ENCODE data around the gene PPA1. TPM values are rescaled to one million over a fixed set of nuclear protein-coding genes. Genes with fewer than 3 reads are reported as not detected.

The PPA1 gene
- total RNA-seq, 2 donors from 2014 or later: 176 to 260 TPM

- Mint-ChIP-seq H3K4me3 (no peak overlapping the region), H3K27me3 (no peaks in the 10 kb centered on the region), H3K4me1 (no peaks in the 10 kb centered on the region), H3K36me3 (ENCODE audit: low read depth) (peaks cover 100% of the 10 kb centered on the region), H3K27ac (peak overlapping the region; percentile 54), H3K9me3 (no peaks in the 10 kb centered on the region)
- ATAC-seq (replicated peaks): no peak
Observed at GRCh38 chr10:70212277-70212676, 21.0 kb downstream of the PPA1 start.

DNA sequence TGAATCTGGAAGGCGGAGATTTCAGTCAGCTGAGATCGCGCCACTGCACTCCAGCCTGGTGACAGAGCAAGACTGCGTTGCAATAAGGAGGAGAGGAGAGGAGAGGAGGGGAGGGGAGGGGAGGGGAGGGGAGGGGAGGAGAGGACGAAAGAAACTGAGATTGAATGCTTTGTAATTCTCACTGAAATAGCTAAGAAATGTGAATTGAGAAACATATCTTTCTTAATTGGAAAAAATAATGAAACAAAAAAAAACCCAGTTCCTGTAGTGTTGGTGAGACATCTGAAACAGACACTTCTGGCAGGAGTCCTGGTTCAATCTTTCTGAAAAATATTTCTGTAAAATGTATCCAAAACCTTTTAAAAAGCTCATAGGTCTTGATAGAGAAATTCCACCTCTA, 26.5 kb downstream of the PPA1 start:
- H3K4me3 Mint-ChIP-seq: no peak overlapping the region

GRCh38 chr10:70201105-70201504, 32.1 kb downstream of the PPA1 start:
- ATAC-seq (replicated peaks): no peak
- Mint-ChIP-seq H3K27me3 (no peaks in the 10 kb centered on the region), H3K4me3 (no peak overlapping the region), H3K4me1 (peaks cover 6% of the 10 kb centered on the region), H3K27ac (no peak overlapping the region), H3K9me3 (no peaks in the 10 kb centered on the region), H3K36me3 (ENCODE audit: low read depth) (peaks cover 99% of the 10 kb centered on the region)

More for the DNA sequence above, 26.5 kb downstream of the PPA1 start:
- Mint-ChIP-seq H3K27ac (no peak overlapping the region), H3K27me3 (no peaks in the 10 kb centered on the region), H3K9me3 (no peaks in the 10 kb centered on the region), H3K4me1 (no peaks in the 10 kb centered on the region), H3K36me3 (ENCODE audit: low read depth) (peaks cover 99% of the 10 kb centered on the region)
- ATAC-seq (replicated peaks): no peak

- peaks cover 77% of the 10 kb centered on the region for H3K36me3 Mint-ChIP-seq (ENCODE audit: low read depth)
- H3K9me3 Mint-ChIP-seq: no peaks in the 10 kb centered on the region
- no peak for ATAC-seq (replicated peaks)
- H3K27me3 Mint-ChIP-seq: no peaks in the 10 kb centered on the region
- H3K4me1 Mint-ChIP-seq: peaks cover 6% of the 10 kb centered on the region
- no peak overlapping the region for H3K27ac Mint-ChIP-seq
- no peak overlapping the region for H3K4me3 Mint-ChIP-seq
Observed at GRCh38 chr10:70198696-70199466, 34.3 kb downstream of the PPA1 start.

GRCh38 chr10:70197235-70197945, 35.8 kb downstream of the PPA1 start:
- no peak overlapping the region for H3K27ac Mint-ChIP-seq

DNA sequence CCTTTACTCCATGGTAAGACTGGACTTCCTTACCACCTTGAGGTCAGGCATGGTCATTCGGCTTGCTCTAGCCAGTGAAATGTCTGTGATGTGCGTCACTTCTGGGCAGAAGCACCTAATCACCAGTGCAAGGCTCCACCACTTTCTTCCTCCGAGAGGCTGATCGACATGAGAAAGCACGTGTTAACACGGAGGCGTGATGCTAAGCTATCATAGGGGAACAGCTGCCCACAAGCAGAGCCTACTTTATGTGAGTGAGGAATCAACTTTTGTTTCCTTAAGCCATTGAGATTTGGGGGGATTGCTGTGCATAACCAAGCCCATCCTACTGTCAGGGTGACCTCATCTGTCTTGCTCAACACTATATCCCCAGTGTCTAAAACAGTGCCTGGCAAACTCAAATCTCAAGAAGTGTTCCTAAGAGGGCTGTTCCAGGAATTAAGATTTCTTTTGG, 39.8 kb downstream of the PPA1 start:
- Mint-ChIP-seq H3K36me3 (ENCODE audit: low read depth) (peaks cover 23% of the 10 kb centered on the region), H3K27ac (no peak overlapping the region), H3K4me1 (no peaks in the 10 kb centered on the region), H3K27me3 (no peaks in the 10 kb centered on the region), H3K4me3 (no peak overlapping the region), H3K9me3 (no peaks in the 10 kb centered on the region)
- ATAC-seq (replicated peaks): no peak

More at GRCh38 chr10:70197235-70197945, 35.8 kb downstream of the PPA1 start:
- Mint-ChIP-seq H3K4me1 (peaks cover 6% of the 10 kb centered on the region), H3K27me3 (no peaks in the 10 kb centered on the region), H3K9me3 (no peaks in the 10 kb centered on the region), H3K36me3 (ENCODE audit: low read depth) (peaks cover 62% of the 10 kb centered on the region), H3K4me3 (no peak overlapping the region)
- ATAC-seq (replicated peaks): no peak

DNA sequence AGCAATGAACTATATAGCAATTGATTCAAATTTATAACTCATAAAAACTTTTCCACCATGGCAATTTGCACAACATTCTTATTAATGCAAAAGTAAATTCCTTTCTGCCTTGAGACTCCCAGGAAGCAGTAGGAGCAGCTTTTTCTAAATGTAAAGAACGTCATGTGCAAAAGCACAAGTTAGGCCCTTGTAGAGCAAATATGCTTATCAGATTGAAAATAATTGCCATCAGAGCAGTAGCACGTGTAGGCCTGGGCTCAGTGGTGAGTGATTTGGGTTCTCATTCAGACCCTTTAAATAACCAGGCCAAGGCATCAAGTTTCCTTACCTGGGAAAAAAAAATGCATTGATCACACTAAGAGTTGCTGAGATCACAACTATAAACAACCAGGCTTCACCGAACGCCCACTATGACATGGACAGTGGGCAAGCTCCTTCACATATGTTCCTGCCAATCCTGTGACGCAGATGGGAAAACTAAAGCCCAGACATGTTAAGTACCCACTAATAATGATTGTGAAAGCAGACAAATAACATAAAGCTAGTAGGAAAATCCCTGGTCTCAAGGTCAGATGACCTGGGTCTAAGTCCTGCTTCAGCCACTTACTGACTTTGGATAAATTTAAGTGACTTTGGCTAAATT, 40.8 kb downstream of the PPA1 start:
- Mint-ChIP-seq H3K4me3 (no peak overlapping the region), H3K4me1 (no peaks in the 10 kb centered on the region), H3K27me3 (no peaks in the 10 kb centered on the region), H3K27ac (no peak overlapping the region), H3K36me3 (ENCODE audit: low read depth) (peaks cover 13% of the 10 kb centered on the region), H3K9me3 (no peaks in the 10 kb centered on the region)
- ATAC-seq (replicated peaks): no peak

- no peaks in the 10 kb centered on the region for H3K9me3 Mint-ChIP-seq
- H3K27me3 Mint-ChIP-seq: no peaks in the 10 kb centered on the region
- ATAC-seq (replicated peaks): no peak
- peaks cover 8% of the 10 kb centered on the region for H3K36me3 Mint-ChIP-seq (ENCODE audit: low read depth)
- no peak overlapping the region for H3K27ac Mint-ChIP-seq
- H3K4me1 Mint-ChIP-seq: no peaks in the 10 kb centered on the region
- no peak overlapping the region for H3K4me3 Mint-ChIP-seq
Observed at GRCh38 chr10:70191972-70192305, 41.3 kb downstream of the PPA1 start.

DNA sequence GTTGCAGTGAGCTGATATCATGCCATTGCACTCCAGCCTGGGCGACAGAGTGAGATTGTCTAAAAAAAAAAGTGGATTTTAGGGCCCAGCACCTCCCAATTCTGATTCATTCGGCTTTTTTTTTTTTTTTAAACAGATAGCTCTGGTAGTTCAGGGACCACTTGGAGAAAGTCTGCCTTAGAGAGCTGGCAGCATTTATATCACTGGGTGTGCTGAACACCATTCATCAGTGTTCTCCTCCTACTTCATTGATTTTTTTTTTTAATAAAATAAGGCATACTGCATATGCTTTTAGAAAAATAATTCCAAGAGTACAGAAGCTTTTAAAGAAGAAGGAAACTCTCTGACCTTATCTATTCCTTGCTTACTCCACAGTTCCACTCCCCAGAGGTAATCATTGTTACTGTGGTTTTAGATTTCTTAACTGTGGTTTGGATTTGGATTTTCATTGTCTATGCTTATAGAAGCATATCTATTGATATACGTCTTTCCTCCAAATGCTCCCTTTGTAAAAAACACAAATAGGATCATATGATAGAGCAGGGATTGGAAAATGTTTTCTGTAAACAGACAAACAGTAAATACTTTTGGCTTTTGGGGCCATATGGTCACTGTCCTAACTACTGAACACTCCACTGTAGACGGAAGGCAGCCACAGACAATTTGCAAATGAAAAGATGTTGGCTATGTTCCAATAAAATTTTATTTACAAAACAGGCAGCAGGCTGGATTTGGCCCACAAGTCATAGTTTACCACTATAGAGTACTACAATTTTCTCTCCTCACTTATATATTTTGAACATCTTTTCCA, 41.9 kb downstream of the PPA1 start:
- Mint-ChIP-seq H3K9me3 (no peaks in the 10 kb centered on the region), H3K27ac (no peak overlapping the region), H3K36me3 (ENCODE audit: low read depth) (peaks cover 2% of the 10 kb centered on the region), H3K4me3 (no peak overlapping the region), H3K27me3 (no peaks in the 10 kb centered on the region), H3K4me1 (no peaks in the 10 kb centered on the region)
- no peak for ATAC-seq (replicated peaks)

DNA sequence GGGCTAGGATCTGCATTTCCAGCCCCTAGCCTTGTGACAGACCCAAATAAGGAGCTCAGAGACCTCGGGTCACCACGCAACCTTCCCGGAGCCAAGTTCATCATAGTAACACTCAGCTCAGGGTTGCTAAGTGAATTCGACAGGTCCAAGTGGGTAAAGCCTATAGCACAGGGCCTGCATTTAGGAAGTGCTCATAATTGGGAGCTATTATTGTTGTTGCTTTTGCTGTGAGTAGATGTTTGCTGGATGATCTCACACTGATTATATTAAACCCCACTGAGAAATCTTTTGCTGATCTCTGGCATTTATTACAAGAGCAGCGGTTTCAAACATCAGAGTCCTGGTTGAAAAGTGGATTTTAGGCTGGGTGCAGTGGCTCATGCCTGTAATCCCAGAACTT, 42.6 kb downstream of the PPA1 start:
- H3K36me3 Mint-ChIP-seq (ENCODE audit: low read depth): no peaks in the 10 kb centered on the region
- no peak for ATAC-seq (replicated peaks)
- H3K9me3 Mint-ChIP-seq: no peaks in the 10 kb centered on the region
- H3K4me1 Mint-ChIP-seq: no peaks in the 10 kb centered on the region
- no peak overlapping the region for H3K27ac Mint-ChIP-seq
- no peaks in the 10 kb centered on the region for H3K27me3 Mint-ChIP-seq
- no peak overlapping the region for H3K4me3 Mint-ChIP-seq

GRCh38 chr10:70190102-70190501, 43.1 kb downstream of the PPA1 start:
- Mint-ChIP-seq H3K4me3 (no peak overlapping the region), H3K36me3 (ENCODE audit: low read depth) (no peaks in the 10 kb centered on the region), H3K4me1 (no peaks in the 10 kb centered on the region), H3K27ac (no peak overlapping the region), H3K27me3 (no peaks in the 10 kb centered on the region), H3K9me3 (no peaks in the 10 kb centered on the region)
- no peak for ATAC-seq (replicated peaks)

DNA sequence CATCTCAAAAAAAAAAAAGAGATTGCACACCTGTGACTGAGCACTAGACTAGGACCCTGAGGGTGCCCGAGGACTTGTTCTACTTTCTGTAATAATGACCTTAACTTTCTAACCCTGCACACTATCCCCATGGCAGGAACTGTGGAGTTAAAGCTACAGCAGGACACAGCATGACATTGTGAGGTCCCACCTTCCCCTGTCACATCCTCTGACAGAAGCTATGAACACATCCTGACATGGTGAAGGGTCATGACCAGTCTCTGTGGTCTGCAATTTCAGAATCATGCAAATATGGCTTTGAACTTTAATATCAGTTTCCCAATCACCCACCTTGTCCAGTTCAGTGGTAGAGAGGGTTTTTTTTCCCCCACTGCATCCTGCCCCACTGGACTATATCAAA, 44.5 kb downstream of the PPA1 start:
- no peaks in the 10 kb centered on the region for H3K36me3 Mint-ChIP-seq (ENCODE audit: low read depth)
- H3K4me1 Mint-ChIP-seq: no peaks in the 10 kb centered on the region
- H3K27me3 Mint-ChIP-seq: no peaks in the 10 kb centered on the region
- H3K4me3 Mint-ChIP-seq: no peak overlapping the region
- H3K27ac Mint-ChIP-seq: no peak overlapping the region
- no peaks in the 10 kb centered on the region for H3K9me3 Mint-ChIP-seq
- ATAC-seq (replicated peaks): no peak

DNA sequence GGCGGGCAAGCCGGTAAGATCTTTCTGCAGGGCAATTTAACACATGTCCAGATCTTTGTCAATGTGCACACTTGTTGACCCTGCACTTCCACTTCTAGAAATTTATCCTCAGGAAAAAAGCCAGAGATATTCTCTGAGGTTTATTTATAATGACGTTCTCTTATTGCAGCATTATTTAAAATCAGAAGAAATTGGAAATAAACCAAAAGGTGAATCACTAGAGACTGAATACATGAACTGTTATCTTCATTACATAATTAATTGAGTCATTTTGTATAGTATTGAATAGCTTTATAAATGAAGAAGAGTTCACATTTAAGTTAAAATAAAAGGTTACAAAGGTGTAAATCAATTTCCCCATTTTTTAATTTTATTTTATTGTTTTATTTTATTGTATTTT, 46.7 kb downstream of the PPA1 start:
- no peaks in the 10 kb centered on the region for H3K4me1 Mint-ChIP-seq
- no peaks in the 10 kb centered on the region for H3K27me3 Mint-ChIP-seq
- ATAC-seq (replicated peaks): no peak
- H3K4me3 Mint-ChIP-seq: no peak overlapping the region
- no peaks in the 10 kb centered on the region for H3K9me3 Mint-ChIP-seq
- H3K36me3 Mint-ChIP-seq (ENCODE audit: low read depth): no peaks in the 10 kb centered on the region
- no peak overlapping the region for H3K27ac Mint-ChIP-seq

DNA sequence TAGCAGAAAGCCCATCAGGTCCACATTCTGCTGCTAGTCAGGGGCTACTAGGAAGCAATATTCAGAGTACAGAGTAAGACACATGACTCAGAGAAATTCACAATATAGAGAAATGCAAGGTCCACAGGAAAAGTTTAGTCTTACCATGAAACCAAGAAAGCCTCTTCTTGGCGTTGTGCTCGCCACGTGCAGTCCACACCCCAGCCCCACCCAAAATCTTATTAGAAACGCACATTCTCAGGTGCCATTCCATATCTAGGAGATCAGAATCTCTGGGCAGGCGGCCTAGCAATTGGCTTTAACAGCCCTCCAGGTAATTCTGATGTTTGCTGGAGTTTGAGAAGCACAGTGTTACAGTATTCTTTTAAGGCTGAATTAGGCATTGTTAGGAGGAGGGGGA, 47.1 kb downstream of the PPA1 start:
- Mint-ChIP-seq H3K4me3 (no peak overlapping the region), H3K27ac (no peak overlapping the region), H3K4me1 (no peaks in the 10 kb centered on the region), H3K9me3 (no peaks in the 10 kb centered on the region), H3K27me3 (no peaks in the 10 kb centered on the region), H3K36me3 (ENCODE audit: low read depth) (no peaks in the 10 kb centered on the region)
- no peak for ATAC-seq (replicated peaks)
